GM12892 (cell line): ENCODE measurements around the gene NME7.

Experiments used
- DNase-seq: peaks from one replicate; pipeline ENCODE4 v3.0.0; 2011; ENCODE audit not compliant: insufficient read length
- FAIRE-seq: peaks from 2 replicates; lab custom pipeline; 2011; peaks lifted over from hg19 to GRCh38; lab: Jason Lieb, UNC
- POLR2A ChIP-seq: IDR thresholded peaks from 2 replicates; pipeline ENCODE4 v1.6.1; 2011; ENCODE audit warnings: low read depth, low read length, control low read depth
- POLR2AphosphoS5 ChIP-seq: IDR thresholded peaks from 2 replicates; pipeline ENCODE4 v1.6.1; 2011; ENCODE audit warnings: low read depth, low read length, control low read depth
- TAF1 ChIP-seq: IDR thresholded peaks from 2 replicates; pipeline ENCODE4 v1.6.1; 2011; ENCODE audit warnings: low read depth, mild to moderate bottlenecking, control low read depth, low read length, borderline replicate concordance

Gene NME7

GRCh38 chr1:169316556-169316955, 51.0 kb downstream of the NME7 start:
- no peak for DNase-seq
- TF ChIP-seq POLR2AphosphoS5, result no peak
- no peak for TF ChIP-seq TAF1
- TF ChIP-seq POLR2A, result no peak
- no peak for FAIRE-seq

GRCh38 chr1:169312084-169312954, 55.3 kb downstream of the NME7 start:
- no peak for FAIRE-seq

GRCh38 chr1:169309178-169310166, 58.1 kb downstream of the NME7 start:
- TF ChIP-seq POLR2A (no peak), TAF1 (no peak), POLR2AphosphoS5 (no peak)
- peak; percentile 80 for FAIRE-seq

More at GRCh38 chr1:169312084-169312954, 55.3 kb downstream of the NME7 start:
- no peak for TF ChIP-seq POLR2AphosphoS5
- no peak for TF ChIP-seq TAF1
- TF ChIP-seq POLR2A, result no peak
- DNase-seq, result no peak

GRCh38 chr1:169308313-169309039, 59.1 kb downstream of the NME7 start:
- FAIRE-seq (no peak), DNase-seq (no peak)
- no peak for TF ChIP-seq TAF1

More at GRCh38 chr1:169309178-169310166, 58.1 kb downstream of the NME7 start:
- DNase-seq, result no peak

- TF ChIP-seq POLR2AphosphoS5 (no peak), POLR2A (no peak), TAF1 (no peak)
- no peak for DNase-seq
- no peak for FAIRE-seq
Observed at GRCh38 chr1:169307176-169307575, 60.4 kb downstream of the NME7 start.

- TF ChIP-seq TAF1 (no peak), POLR2A (no peak), POLR2AphosphoS5 (no peak)
- DNase-seq (no peak), FAIRE-seq (no peak)
Observed at GRCh38 chr1:169305948-169306347, 61.6 kb downstream of the NME7 start.

DNA sequence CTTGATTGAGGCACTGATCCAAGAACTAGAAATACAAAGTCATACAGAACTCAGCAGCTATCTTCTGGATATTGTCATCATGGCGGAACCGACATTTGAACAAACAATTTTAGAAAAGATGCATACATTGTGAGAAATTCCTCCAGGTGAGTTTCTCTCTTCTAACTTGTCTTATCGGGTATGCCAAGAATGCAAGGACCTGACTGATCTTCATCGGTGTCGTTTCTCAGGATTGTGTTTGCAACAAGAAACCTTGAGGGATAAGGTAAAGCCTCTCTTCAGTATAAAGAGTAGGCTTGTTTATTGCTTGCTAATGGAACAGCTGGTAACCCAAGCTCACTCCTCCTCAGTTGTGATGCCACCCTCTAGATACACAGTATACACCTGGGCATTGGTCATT, 62.2 kb downstream of the NME7 start:
- FAIRE-seq, result no peak
- no peak for TF ChIP-seq TAF1
- no peak for TF ChIP-seq POLR2AphosphoS5
- no peak for TF ChIP-seq POLR2A
- no peak for DNase-seq

- FAIRE-seq (no peak), DNase-seq (no peak)
- TF ChIP-seq POLR2AphosphoS5 (no peak), TAF1 (no peak), POLR2A (no peak)
Observed at GRCh38 chr1:169300854-169301253, 66.7 kb downstream of the NME7 start.

DNA sequence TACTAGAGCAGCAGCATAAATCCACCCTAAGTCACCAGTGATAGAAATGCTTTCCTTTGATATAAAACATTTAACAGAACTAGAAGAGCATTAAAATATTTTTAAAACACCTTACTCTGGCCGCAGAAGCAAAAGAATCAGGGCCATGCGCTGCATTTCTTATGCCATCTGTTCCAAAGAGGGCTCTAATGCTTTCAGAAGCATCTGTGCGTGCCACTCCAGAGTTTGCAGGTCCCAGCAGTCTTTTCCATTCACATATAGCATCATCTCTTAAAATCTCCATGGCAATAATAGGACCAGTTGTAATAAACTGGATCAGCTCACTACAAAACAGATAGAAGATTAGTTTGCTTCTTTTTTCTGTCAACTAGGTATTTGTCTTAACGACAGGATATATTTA, 69.2 kb downstream of the NME7 start:
- FAIRE-seq, result no peak
- DNase-seq, result no peak

DNA sequence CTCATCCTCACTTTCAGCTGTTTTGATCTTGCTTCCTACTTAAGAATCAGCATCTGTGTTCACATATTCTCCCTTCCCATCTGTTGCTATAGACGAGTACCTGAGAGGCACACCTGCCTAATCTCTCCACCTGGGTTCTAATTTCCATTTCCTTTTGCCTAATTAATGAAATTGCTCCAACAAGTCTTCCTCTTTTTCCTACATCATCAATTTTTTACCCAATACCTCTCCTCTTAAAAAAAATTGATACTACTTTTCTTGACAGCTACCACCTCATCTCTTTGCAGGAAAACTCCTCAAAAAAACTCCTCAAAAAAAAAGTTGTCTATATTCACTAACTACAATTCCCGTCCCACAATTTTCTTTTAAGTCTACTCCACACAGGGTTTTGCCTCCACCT, 71.8 kb downstream of the NME7 start:
- no peak for TF ChIP-seq POLR2AphosphoS5
- no peak for TF ChIP-seq TAF1
- TF ChIP-seq POLR2A, result no peak
- DNase-seq (no peak), FAIRE-seq (no peak)

More for the DNA sequence above, 69.2 kb downstream of the NME7 start:
- TF ChIP-seq POLR2AphosphoS5 (no peak), POLR2A (no peak), TAF1 (no peak)

GRCh38 chr1:169295425-169295824, 72.2 kb downstream of the NME7 start:
- DNase-seq (no peak), FAIRE-seq (peak; percentile 24)
- no peak for TF ChIP-seq POLR2A
- no peak for TF ChIP-seq POLR2AphosphoS5
- no peak for TF ChIP-seq TAF1
